A549 treated with AZD2906 at 1 μM for 4 hours (cell line): ENCODE data around the gene LRRC38. TPM values are rescaled to one million over a fixed set of nuclear protein-coding genes. Genes with fewer than 3 reads are reported as not detected.

ENCODE experiments used
- total RNA-seq: library from RNA; stranded (reverse); fragments of 200-300 nt; extraction: Qiagen RNA extraction; gene quantifications from 5 replicates; pipeline ENCODE4 v1.2.3, GENCODE V29; 2022

Gene LRRC38
- total RNA-seq = 0.05 to 0.11 TPM (median 0.09 TPM) in 5 replicates

GRCh38 chr1:13513895-13514546 is at the start of gene LRRC38:
TSS of gene LRRC38 (minus strand) at chr1:13514003. CDS start at chr1:13513593, 410 bp downstream.

Other genes with a start within 250 kb of the LRRC38 start
- gene PRAMEF8, start 228.9 kb downstream of the LRRC38 start, total RNA-seq = not detected in 5 replicates
- gene PRAMEF33, start 210.5 kb downstream of the LRRC38 start, total RNA-seq = not detected in 5 replicates
- gene PRAMEF15, start 198.4 kb downstream of the LRRC38 start, total RNA-seq = not detected in 5 replicates
- not detected in 5 replicates for gene PRAMEF14, start 166.9 kb downstream of the LRRC38 start, total RNA-seq
- not detected in 5 replicates for gene PRAMEF19, start 142.1 kb downstream of the LRRC38 start, total RNA-seq
- gene PRAMEF17, start 124.4 kb downstream of the LRRC38 start, total RNA-seq = not detected in 5 replicates
- gene PRAMEF20, start 103.6 kb downstream of the LRRC38 start, total RNA-seq = not detected in 5 replicates
- gene PDPN, start 69.8 kb upstream of the LRRC38 start, total RNA-seq = 0.10 TPM in 1 of 5 replicates, not detected in the others
- gene PRDM2, start 186.2 kb upstream of the LRRC38 start, total RNA-seq = 7.2 to 10.2 TPM (median 8.0 TPM) in 5 replicates